Measurements from ENCODE around the gene HUS1.

DNA sequence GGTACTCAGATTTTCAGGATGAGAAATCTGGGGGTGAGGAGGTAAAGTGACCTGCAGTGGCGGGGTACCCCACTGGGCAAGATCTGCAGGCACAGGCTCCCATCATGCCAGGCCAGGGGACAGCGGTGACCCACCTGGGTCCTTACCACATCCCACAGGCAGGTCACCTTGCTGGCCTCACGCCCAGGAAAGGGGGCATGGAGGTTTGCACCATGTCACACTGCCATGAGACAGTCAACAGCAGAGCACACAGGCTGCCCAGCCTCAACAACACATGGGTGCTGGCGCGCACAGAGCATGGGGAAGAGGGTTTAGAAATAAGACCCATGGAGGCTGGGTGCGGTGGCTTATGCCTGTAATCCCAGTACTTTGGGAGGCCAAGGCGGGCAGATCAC is 32.1 kb downstream of the HUS1 start:
- TF ChIP-seq GATA2 (IDR thresholded peaks at IDR 0.05; ENCODE audit: low read depth, low read length) = no peak
- no peak for TF ChIP-seq GATA3 (IDR thresholded peaks at IDR 0.05; ENCODE audit: low read depth, low read length)
